Suprapubic skin (tissue), 3 donors: Measurements from ENCODE around the gene PAQR8.

Experiments used
- CTCF ChIP-seq, 2 donors: fragments of 200-600 bp in 1 of 2; fragments of 450-650 bp in 1 of 2; sonication (generic) in 1 of 2; IDR thresholded peaks; one replicate each; pipeline ENCODE4 v1.5.1; 2016 to 2019; ENCODE audit warnings: antibody characterized with exemption in 2 of 2, mild to moderate bottlenecking in 1 of 2, moderate library complexity in 1 of 2
- EP300 ChIP-seq: sonication (generic); formaldehyde crosslinking; IDR thresholded peaks from one replicate; pipeline ENCODE4 v1.6.1; 2017; ENCODE audit warnings: antibody characterized with exemption
- POLR2A ChIP-seq, 2 donors: fragments of 450-650 bp; IDR thresholded peaks; one replicate each; pipeline ENCODE4 v1.6.1; 2017; ENCODE audit warnings: antibody characterized with exemption in 2 of 2, mild to moderate bottlenecking in 2 of 2, moderate library complexity in 2 of 2

DNA sequence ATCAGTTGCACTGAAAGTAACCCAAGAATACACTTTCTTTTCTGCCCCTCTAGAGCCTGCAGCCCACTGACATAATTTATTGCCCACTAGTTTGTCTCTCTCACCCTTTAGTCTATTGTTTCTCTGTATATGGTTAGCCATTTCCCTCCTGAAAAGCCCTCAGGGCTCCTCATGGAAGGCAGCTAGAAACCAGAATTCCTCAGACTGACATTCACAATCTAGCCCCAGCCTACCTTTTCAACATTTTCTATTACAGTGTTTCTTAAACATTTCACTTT is 21.4 kb upstream of the PAQR8 start:
- no peak for TF ChIP-seq CTCF (IDR thresholded peaks at IDR 0.05)
- TF ChIP-seq POLR2A (IDR thresholded peaks at IDR 0.05) = no peak
- no peak for TF ChIP-seq EP300
